ENCODE data around the gene SERPINA9. TPM values are rescaled to one million over a fixed set of nuclear protein-coding genes. Genes with fewer than 3 reads are reported as not detected.
"Not testable (repeated sequence)": the region's sequence is repeated elsewhere in the genome, so short reads cannot be mapped to it uniquely, and the experiment has no call there.

The SERPINA9 gene
- total RNA-seq, 2 donors from 2014 or later = not detected

GRCh38 chr14:94491511-94491910, 15.5 kb upstream of the SERPINA9 start:
- DNase-seq (no peak), ATAC-seq (no peak)
- intact Hi-C loops (cut with DNase I) = no loop called here

DNA sequence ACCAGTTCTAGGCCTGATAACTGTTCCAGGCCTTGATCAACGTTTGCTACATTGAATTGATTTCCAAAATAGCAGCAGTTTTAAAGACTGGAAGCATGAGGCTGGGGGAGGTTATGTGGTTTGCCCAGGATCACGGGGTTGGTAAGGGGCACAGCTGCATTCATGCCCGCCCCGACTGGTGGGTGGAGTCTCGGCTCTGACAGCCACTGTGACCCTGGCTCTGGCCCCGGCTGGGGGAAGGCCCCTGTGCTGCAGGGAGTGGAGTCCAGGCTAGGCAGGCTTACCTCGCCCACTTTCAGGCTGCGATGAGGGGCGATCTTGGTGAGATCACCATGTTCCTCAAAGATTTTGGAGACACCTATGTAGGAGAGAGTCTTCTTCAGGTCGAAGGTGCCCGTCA, 13.3 kb upstream of the SERPINA9 start:
- DNase-seq = no peak
- intact Hi-C loops (cut with DNase I) = loop anchor here in 1 of 2 donors (10.0 kb wide), 1 partner anchor 135 kb away; no protein-coding TSS in a partner anchor
- ATAC-seq = no peak

DNA sequence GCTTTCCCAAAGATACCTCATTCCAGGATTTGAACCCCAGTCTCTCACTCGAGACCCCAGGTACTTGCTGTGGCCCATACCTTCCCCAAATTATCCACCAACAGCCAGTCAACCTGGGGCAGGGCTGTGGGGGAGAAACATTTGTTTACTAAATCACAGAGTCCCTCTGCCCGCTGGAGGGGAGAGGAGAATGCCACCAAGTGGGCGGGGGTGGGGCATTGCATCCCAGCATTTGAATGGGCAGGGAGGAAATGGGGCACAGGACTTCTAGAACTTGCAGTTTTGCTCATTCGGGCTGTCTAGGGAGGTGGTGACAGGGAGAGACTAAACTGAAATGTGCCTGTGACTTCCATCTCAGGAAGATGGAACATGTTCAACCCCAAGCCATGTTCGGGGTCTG, 10.9 kb upstream of the SERPINA9 start:
- DNase-seq (no peak), ATAC-seq (no peak)
- intact Hi-C loops (cut with DNase I) = loop anchor here in 1 of 2 donors (10.0 kb wide), 1 partner anchor 132 kb away; no protein-coding TSS in a partner anchor

DNA sequence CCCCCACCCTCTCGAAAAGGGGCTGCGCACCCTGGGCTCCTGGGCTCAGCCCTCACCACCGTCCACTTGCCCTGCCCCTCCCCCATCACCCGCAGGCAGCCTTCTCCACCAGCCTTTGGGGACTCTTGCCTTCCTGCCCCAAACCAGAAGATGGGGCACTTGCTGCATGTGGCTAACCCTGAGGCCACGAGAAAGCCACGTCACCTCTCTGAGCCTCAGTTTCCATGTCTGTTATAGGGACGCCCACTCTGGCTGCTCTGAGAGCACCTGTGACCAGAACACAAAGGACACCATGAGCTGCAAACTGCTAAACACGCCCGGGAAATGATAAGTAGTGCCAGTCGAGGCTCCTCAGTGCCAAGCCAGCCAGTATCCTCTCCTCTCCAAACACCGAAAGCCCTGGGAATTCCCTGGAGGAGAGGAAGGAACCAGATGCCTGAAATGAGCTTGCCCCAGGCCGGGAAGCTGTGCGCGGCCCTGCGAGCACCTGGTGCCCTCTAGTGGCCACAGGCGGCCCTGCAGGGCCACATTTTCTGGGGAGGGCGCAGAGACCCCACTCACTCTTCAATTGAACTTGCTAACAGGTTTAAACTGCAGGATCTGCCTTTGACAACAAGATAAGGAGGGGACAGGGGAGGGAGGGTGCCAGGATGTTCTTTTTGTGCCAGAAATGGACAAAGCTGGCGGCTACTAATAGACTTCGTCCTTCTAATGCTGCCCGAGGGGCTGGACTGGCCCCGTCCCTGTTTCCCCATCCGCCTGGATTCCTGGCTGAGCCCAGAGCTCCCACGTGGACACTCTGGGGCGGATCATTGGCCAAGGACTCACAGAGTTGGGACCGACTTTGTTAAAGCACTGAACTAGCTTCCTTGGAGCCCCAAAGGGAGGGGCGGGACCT, 10.2 kb upstream of the SERPINA9 start:
- ATAC-seq (peak; percentile 77 to 87), DNase-seq (peak; percentile 53)
- intact Hi-C loops (cut with DNase I) = loop anchor here in 1 of 2 donors (10.0 kb wide), 1 partner anchor 131 kb away; no protein-coding TSS in a partner anchor

DNA sequence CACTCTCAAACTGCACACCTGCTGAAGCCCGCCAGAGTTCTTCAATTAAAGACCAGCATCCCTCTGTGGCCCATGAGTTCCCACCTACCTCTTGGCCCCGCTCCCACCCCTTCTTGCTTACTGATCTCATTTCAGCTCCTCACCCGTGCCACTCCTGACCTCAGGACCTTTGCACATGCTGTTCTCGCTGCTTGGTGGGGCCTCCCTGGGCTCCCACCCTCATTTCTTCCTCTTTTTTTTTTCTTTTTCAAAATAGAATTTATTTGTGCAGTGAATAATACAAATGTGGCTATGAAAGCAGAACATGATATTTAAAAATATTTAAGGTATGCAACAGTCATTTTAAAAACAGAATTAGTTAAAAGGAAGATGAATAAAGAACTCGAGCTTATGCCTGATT, 8.5 kb upstream of the SERPINA9 start:
- no peak for ATAC-seq
- intact Hi-C loops (cut with DNase I) = loop anchor here in 1 of 2 donors (10.0 kb wide), 1 partner anchor 130 kb away; no protein-coding TSS in a partner anchor
- no peak for DNase-seq

GRCh38 chr14:94483729-94484275, 7.8 kb upstream of the SERPINA9 start:
- DNase-seq (no peak), ATAC-seq (no peak)
- intact Hi-C loops (cut with DNase I) = loop anchor here in 1 of 2 donors (10.0 kb wide), 1 partner anchor 129 kb away; no protein-coding TSS in a partner anchor

GRCh38 chr14:94483071-94483451, 7.1 kb upstream of the SERPINA9 start:
- DNase-seq = no peak
- intact Hi-C loops (cut with DNase I) = loop anchor here in 1 of 2 donors (10.0 kb wide), 1 partner anchor 128 kb away; no protein-coding TSS in a partner anchor
- ATAC-seq = no peak

DNA sequence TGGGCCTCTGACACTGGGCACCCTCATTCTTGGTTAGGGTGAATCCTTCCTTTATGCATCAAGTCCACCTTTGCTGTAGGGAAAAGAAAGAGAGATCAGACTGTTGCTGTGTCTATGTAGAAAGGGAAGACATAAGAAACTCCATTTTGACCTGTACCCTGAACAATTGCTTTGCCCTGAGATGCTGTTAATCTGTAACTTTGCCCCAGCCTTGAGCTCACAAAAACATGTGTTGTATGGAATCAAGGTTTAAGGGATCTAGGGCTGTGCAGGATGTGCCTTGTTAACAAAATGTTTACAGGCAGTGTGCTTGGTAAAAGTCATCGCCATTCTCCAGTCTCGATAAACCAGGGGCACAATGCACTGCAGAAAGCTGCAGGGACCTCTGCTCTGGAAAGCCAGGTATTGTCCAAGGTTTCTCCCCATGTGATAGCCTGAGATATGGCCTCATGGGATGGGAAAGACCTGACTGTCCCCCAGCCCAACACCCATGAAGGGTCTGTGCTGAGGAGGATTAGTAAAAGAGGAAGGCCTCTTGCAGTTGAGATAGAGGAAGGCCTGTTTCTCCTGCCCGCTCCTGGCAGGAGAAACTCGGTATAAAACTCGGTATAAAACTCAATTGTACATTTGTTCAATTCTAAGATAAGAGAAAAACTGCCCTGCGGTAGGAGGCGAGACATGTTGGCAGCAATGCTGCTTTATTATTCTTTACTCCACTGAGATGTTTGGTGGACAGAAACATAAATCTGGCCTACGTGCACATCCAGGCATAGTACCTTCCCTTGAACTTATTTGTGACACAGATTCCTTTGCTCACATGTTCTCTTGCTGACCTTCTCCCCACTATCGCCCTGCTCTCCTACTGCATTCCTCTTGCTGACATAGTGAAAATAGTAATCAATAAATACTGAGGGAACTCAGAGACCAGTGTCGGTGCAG, 6.4 kb upstream of the SERPINA9 start:
- not testable (repeated sequence) for DNase-seq, ATAC-seq
- intact Hi-C loops (cut with DNase I) = loop anchor here in 1 of 2 donors (10.0 kb wide), 1 partner anchor 128 kb away; no protein-coding TSS in a partner anchor

GRCh38 chr14:94481468-94482131, 5.6 kb upstream of the SERPINA9 start:
- intact Hi-C loops (cut with DNase I) = loop anchor here in 1 of 2 donors (10.0 kb wide), 1 partner anchor 127 kb away; no protein-coding TSS in a partner anchor
- DNase-seq = no peak
- ATAC-seq = no peak

- intact Hi-C loops (cut with DNase I) = loop anchor here in 1 of 2 donors (10.0 kb wide), 1 partner anchor 126 kb away; no protein-coding TSS in a partner anchor
- no peak for DNase-seq
- no peak for ATAC-seq
These were observed 4.8 kb upstream of the SERPINA9 start for GRCh38 chr14:94480809-94481208.

DNA sequence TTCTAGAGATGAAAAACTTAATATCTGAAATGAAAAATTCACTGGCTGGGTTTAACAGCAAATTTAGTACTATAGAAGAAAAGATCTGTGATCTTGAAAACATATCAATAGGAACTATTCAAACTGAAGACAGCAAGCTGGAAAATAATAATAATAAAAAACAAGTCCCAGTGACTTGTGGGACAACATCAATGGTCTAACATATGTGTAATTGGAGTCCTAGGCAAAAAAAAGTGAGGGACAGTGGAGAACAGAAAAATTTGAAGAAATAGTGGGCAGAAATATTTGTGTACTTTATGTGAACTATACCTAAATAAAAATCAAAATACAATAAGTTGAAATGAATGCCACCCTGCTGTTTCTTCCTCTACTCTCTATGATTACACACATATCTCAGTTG, 2.4 kb upstream of the SERPINA9 start:
- intact Hi-C loops (cut with DNase I) = no loop called here

GRCh38 chr14:94474581-94475031, 1.4 kb downstream of the SERPINA9 start:
- no peak for DNase-seq
- intact Hi-C loops (cut with DNase I) = no loop called here
- ATAC-seq = no peak

More for the DNA sequence above, 2.4 kb upstream of the SERPINA9 start:
- no peak for ATAC-seq
- no peak for DNase-seq

DNA sequence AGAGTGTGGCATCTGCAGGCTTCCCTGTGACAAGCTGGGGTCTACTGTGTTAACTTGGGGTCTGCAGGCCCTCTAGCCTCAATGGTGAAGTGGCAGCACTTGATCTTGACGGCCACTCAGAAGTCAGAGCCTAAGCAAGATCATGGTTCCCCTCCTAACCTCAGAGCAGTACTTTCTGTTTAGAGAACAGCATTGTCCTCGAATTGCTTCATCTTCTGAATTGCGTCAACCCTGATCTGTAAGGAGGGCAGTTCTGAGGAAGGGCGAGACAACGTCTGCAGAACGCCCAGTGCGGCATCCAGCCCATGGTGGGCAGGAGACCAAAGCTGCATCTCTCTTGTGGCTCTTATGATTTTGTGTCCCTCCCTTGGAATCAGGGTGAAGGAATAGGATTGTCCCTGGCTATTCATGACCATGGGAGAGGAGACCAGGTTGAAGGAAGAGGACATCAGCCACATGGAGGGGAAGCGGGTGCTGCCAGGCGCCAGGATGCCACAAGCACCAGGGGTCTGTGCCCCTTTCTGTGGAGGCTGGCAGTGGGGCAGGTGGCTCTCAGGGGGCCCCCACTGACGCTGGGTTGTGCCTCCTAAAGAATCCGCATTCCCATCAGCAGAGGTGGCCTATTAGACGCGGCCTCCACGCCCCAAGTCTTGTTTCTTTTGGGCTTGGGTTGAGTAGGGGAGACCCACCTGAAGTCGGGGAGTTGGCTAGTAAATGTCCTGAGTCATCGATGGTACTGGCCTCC, 2.2 kb downstream of the SERPINA9 start:
- DNase-seq (no peak), ATAC-seq (no peak)
- intact Hi-C loops (cut with DNase I) = no loop called here

- intact Hi-C loops (cut with DNase I) = no loop called here
- ATAC-seq = no peak
- no peak for DNase-seq
These were observed 3.2 kb downstream of the SERPINA9 start for GRCh38 chr14:94472842-94473241.

- intact Hi-C loops (cut with DNase I) = no loop called here
- no peak for ATAC-seq
- no peak for DNase-seq
These were observed 5.0 kb downstream of the SERPINA9 start for GRCh38 chr14:94471045-94471444.

DNA sequence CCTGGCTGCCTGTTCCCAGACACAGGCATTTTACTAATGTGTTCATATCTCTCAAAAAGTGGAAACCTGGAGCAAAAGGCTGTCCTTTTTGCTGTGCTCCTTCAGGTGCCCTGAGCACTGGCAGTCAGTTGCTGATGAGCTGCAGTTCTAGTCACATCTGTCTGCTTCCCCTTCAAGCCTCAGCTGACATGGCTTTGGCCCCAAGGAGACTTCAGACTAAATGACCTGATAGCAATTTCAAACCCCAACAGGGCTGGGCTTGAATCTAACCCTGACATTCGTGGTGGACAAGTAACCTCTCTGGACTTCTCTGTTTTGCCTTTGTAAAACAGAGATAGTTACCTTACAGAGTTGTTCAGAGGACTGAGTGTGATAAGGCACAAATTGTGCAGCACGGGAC, 5.7 kb downstream of the SERPINA9 start:
- ATAC-seq (no peak), DNase-seq (no peak)
- intact Hi-C loops (cut with DNase I) = no loop called here

GRCh38 chr14:94469261-94469660, 6.7 kb downstream of the SERPINA9 start:
- ATAC-seq = no peak
- DNase-seq = no peak
- intact Hi-C loops (cut with DNase I) = no loop called here
